ENCODE results near the gene UBR4.

The UBR4 gene

DNA sequence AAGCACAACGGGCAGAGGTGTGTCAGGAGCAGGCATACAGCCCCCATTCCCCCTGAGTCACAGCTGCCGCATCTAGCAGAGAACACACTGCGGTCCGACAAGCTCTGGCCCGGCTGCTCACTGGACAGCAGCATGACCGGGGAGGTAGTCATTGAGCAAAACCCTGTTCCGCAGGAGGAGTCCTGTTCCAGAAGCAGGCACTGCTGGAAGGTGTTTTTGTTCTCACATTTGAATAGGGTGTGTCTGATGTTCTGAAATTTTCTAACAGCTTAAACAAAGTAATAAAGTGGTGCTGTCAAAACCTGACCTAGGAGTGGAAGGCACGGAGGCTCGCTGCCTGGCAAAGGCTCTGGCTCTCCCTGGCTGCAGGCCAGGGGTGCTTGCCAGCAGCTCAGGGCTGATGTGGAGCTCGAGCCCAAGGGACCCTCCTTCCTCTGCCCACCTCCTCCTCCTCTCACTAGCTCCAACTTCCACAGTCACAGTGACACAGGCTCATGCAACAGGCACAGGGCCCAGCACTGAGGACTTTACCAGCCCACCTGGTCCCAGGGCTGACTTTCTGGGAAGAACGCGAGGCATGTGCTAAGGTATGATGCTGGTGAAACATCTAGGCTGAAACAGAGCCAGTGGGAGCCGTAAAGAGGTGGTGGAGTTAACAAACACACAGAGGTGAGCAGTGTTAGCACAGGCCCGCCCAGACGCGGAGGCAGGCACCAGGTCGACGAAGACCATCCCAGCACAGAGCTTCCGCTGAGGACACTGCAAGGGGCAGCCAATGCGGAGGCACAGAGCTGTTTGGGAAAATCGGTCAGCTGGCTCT lies 135.0 kb downstream of the UBR4 start:
- H3K9ac ChIP-seq (ENCODE audit: low read length): no peak overlapping the region
- no peak overlapping the region for H2AFZ ChIP-seq (ENCODE audit: low read depth, low read length)
- peaks cover 13% of the 10 kb centered on the region for H3K36me3 ChIP-seq (replicated peaks; ENCODE audit: low read depth, low read length)
- H3K9me3 ChIP-seq (ENCODE audit: insufficient read depth, low read length): no peaks in the 10 kb centered on the region
- H3K4me2 ChIP-seq (ENCODE audit: low read length): no peak overlapping the region
- no peaks in the 10 kb centered on the region for H3K27me3 ChIP-seq (ENCODE audit: low read depth, low read length)
- TF ChIP-seq EZH2phosphoT487 (IDR thresholded peaks at IDR 0.05; ENCODE audit: low read depth) (no peak), CTCF (IDR thresholded peaks at IDR 0.05; ENCODE audit: low read depth, low read length) (no peak)
- H3K4me1 ChIP-seq (ENCODE audit: low read length): no peaks in the 10 kb centered on the region
- H3K4me3 ChIP-seq (ENCODE audit: low read length): no peak overlapping the region
- H3K27ac ChIP-seq (ENCODE audit: low read length): no peak overlapping the region
- no peaks in the 10 kb centered on the region for H3K79me2 ChIP-seq (ENCODE audit: low read length)
- no peaks in the 10 kb centered on the region for H4K20me1 ChIP-seq (ENCODE audit: insufficient read depth, low read length)

DNA sequence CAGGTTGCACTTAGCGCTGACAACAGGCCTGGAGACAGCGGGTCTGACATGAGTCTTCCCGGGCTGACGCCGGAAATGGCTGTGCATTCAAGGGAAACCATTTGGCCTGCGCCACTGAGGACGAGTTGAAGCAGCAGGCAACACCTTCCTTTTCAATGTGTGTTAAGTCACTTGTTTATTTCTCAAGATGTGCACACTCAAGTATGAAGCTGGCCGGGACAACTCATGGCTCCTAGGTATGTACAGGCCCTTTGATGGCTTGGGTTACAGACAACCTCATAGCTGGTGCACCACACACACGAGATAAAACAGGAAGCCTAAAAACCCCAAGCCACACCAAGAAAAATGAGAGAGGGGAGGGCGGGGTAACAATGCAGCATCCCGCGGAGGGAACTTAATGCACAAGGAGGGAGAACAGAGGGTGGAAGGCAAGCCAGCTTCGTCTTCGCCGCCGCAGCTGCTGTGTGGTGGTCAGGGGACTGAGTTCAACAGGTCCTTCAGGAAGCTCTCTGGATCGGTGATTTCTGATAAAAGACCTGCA lies 135.6 kb downstream of the UBR4 start:
- peaks cover 9% of the 10 kb centered on the region for H3K36me3 ChIP-seq (replicated peaks; ENCODE audit: low read depth, low read length)
- no peaks in the 10 kb centered on the region for H3K79me2 ChIP-seq (ENCODE audit: low read length)
- H3K4me3 ChIP-seq (ENCODE audit: low read length): no peak overlapping the region
- no peak overlapping the region for H3K9ac ChIP-seq (ENCODE audit: low read length)
- no peaks in the 10 kb centered on the region for H3K4me1 ChIP-seq (ENCODE audit: low read length)
- no peaks in the 10 kb centered on the region for H3K27me3 ChIP-seq (ENCODE audit: low read depth, low read length)
- TF ChIP-seq CTCF (IDR thresholded peaks at IDR 0.05; ENCODE audit: low read depth, low read length): no peak
- no peak for TF ChIP-seq EZH2phosphoT487 (IDR thresholded peaks at IDR 0.05; ENCODE audit: low read depth)
- no peak overlapping the region for H3K27ac ChIP-seq (ENCODE audit: low read length)
- H2AFZ ChIP-seq (ENCODE audit: low read depth, low read length): no peak overlapping the region
- H3K4me2 ChIP-seq (ENCODE audit: low read length): no peak overlapping the region
- no peaks in the 10 kb centered on the region for H4K20me1 ChIP-seq (ENCODE audit: insufficient read depth, low read length)
- H3K9me3 ChIP-seq (ENCODE audit: insufficient read depth, low read length): no peaks in the 10 kb centered on the region

DNA sequence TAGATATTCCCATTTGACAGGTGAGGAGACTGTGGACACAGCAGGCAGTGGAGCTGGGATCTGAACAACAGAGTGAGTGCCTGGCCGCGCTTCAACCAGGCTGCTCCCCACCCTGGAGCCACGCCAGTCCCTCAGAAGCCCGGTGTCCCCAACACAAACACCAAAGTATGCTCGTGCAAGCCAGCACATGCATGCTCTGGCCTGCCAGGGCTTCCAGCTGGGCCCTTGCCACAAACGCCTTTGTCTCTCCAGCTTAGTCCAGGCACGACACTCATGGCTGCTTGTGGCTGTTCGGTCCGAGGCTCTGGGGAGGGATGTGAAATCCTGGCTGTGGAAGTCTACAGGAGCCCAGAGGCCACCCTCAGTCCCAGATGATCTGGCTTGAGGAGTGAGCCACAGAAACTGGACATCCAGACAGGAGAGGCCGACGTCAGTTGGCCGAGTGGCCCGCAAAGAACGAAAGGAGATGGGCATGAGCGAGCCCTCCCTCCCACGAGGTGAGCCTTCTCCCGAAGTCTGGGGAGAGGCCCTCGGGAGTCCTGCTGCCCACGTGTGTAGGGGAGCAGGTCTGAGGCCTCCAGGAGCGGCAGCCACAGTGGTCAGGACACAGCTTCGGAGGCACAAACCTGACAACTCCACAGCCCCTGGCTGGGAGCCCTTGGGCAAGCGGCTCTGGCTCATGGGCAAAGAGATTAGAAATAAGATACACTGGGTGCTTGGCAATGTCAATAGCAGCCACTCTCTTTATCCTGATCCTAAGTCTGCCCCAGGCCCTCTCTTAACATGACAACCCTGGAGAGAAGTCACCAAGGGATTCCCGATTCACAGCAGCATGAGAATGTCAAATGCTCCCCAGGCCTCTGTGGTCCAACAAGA lies 136.5 kb downstream of the UBR4 start:
- Histone ChIP-seq H3K4me1 (ENCODE audit: low read length) (no peaks in the 10 kb centered on the region), H3K36me3 (replicated peaks; ENCODE audit: low read depth, low read length) (peaks cover 7% of the 10 kb centered on the region), H3K9me3 (ENCODE audit: insufficient read depth, low read length) (no peaks in the 10 kb centered on the region), H3K4me2 (ENCODE audit: low read length) (no peak overlapping the region), H3K27ac (ENCODE audit: low read length) (no peak overlapping the region), H3K79me2 (ENCODE audit: low read length) (no peaks in the 10 kb centered on the region), H3K4me3 (ENCODE audit: low read length) (no peak overlapping the region), H2AFZ (ENCODE audit: low read depth, low read length) (no peak overlapping the region), H4K20me1 (ENCODE audit: insufficient read depth, low read length) (no peaks in the 10 kb centered on the region), H3K27me3 (ENCODE audit: low read depth, low read length) (no peaks in the 10 kb centered on the region), H3K9ac (ENCODE audit: low read length) (no peak overlapping the region)
- TF ChIP-seq EZH2phosphoT487 (IDR thresholded peaks at IDR 0.05; ENCODE audit: low read depth): no peak
- no peak for TF ChIP-seq CTCF (IDR thresholded peaks at IDR 0.05; ENCODE audit: low read depth, low read length)

Data from OCI-LY3 (cell line).